Astrocyte of the spinal cord (primary cell): ENCODE measurements around the gene JPT2.

Experiments used
- DNase-seq: peaks from one replicate; pipeline ENCODE4 v3.0.0; 2011; ENCODE audit warnings: low read depth, low spot score
- H3K4me3 ChIP-seq: 2 replicates; pipeline ENCODE4 v1.5.1; 2011; ENCODE audit warnings: low read depth, mild to moderate bottlenecking, low read length, moderate library complexity
- CTCF ChIP-seq: IDR thresholded peaks from 2 replicates; pipeline ENCODE4 v1.5.1; 2012; ENCODE audit warnings: low read depth, mild to moderate bottlenecking, low read length, inconsistent platforms
- in situ Hi-C: cut with HindIII; loops from 2 replicates; pipeline ENCODE4 v1.10.0; 2017; ENCODE audit warnings: low sequenced_read_pairs

The JPT2 gene

GRCh38 chr16:1688807-1689560, 10.9 kb downstream of the JPT2 start:
- in situ Hi-C loops: no loop called here
- no peak for TF ChIP-seq CTCF
- H3K4me3 ChIP-seq: no peak overlapping the region
- DNase-seq: peak; percentile 88

GRCh38 chr16:1689853-1690252, 11.8 kb downstream of the JPT2 start:
- TF ChIP-seq CTCF: no peak
- in situ Hi-C loops: no loop called here
- DNase-seq: no peak
- H3K4me3 ChIP-seq: no peak overlapping the region

- TF ChIP-seq CTCF: no peak
- no peak for DNase-seq
- in situ Hi-C loops: no loop called here
- no peak overlapping the region for H3K4me3 ChIP-seq
These were observed 12.7 kb downstream of the JPT2 start for GRCh38 chr16:1690810-1691209.

GRCh38 chr16:1691276-1691675, 13.2 kb downstream of the JPT2 start:
- DNase-seq: peak; percentile 36
- in situ Hi-C loops: no loop called here
- H3K4me3 ChIP-seq: no peak overlapping the region
- TF ChIP-seq CTCF: peak; percentile 32

GRCh38 chr16:1691956-1692355, 13.9 kb downstream of the JPT2 start:
- peak; percentile 76 for DNase-seq
- H3K4me3 ChIP-seq: no peak overlapping the region
- no peak for TF ChIP-seq CTCF
- in situ Hi-C loops: no loop called here

DNA sequence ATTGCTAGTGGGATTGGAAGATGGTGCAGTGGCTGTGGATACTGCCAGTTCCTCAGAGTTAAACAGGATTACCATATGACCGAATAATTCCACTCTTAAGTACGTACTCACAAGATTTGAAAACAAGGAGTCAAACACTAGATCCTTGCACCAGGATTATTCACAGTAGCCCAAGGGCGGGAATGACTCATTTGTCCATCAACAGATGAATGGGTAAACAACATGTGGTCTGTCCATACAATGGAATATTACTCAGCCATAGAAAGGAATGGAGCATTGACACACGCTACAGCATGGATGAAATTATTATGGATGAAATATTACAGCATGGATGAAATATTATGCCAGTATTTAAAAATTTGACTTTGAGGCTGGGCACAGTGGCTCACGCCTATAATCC, 18.8 kb downstream of the JPT2 start:
- in situ Hi-C loops: no loop called here
- H3K4me3 ChIP-seq: no peak overlapping the region
- TF ChIP-seq CTCF: no peak
- DNase-seq: no peak
